NCI-H345 treated with DMSO at 0.1 percent for 48 hours (cell line): ENCODE measurements around the gene TBCD.
"Not testable (repeated sequence)": the region's sequence is repeated elsewhere in the genome, so short reads cannot be mapped to it uniquely, and the experiment has no call there.

Source experiments
- DNase-seq: peaks from one replicate; lab custom pipeline; 2025; ENCODE audit not compliant: unreplicated experiment; lab: John Stamatoyannopoulos, UW

The TBCD gene

GRCh38 chr17:82984751-82985427 is 233.0 kb downstream of the TBCD start:
- no peak for DNase-seq

GRCh38 chr17:82985428-82985805 is 233.6 kb downstream of the TBCD start:
- no peak for DNase-seq

- no peak for DNase-seq
Observed at GRCh38 chr17:82985973-82986372, 234.1 kb downstream of the TBCD start.

GRCh38 chr17:82989051-82989450 is 237.2 kb downstream of the TBCD start:
- not testable (repeated sequence) for DNase-seq

GRCh38 chr17:82989881-82990280 is 238.0 kb downstream of the TBCD start:
- no peak for DNase-seq

GRCh38 chr17:82993005-82993404 is 241.1 kb downstream of the TBCD start:
- DNase-seq: no peak
